HCT116 (cell line): ENCODE results near the gene PGD.

ENCODE experiments used
- CBX3 ChIP-seq: IDR thresholded peaks from 2 replicates; pipeline ENCODE4 v1.6.1; 2012; ENCODE audit warnings: low read depth
- CTCF ChIP-seq, 3 experiments: fragments of 200-600 bp in 1 of 3; sonication (generic) in 1 of 3; IDR thresholded peaks in 2 of 3; conservative IDR thresholded peaks in 1 of 3; 2 replicates each; pipeline ENCODE4 v1.5.1; 2012 to 2017; ENCODE audit warnings: low read depth in 2 of 3, low read length in 2 of 3, antibody characterized with exemption in 1 of 3, borderline replicate concordance in 1 of 3, control low read depth in 1 of 3, mild to moderate bottlenecking in 1 of 3, mixed read lengths in 1 of 3, mixed run types in 1 of 3, moderate library complexity in 1 of 3; ENCODE audit not compliant: insufficient read depth in 1 of 3
- EZH2 ChIP-seq: fragments of 200-600 bp; sonication (generic); IDR thresholded peaks from 2 replicates; pipeline ENCODE4 v1.6.1; 2017; ENCODE audit warnings: antibody characterized with exemption, mixed run types
- EZH2phosphoT487 ChIP-seq: fragments of 200-600 bp; IDR thresholded peaks from 2 replicates; pipeline ENCODE4 v1.6.1; 2018; ENCODE audit warnings: antibody characterized with exemption, borderline replicate concordance
- JUND ChIP-seq: IDR thresholded peaks from 2 replicates; pipeline ENCODE4 v1.6.1; 2012
- MAX ChIP-seq: IDR thresholded peaks from 2 replicates; pipeline ENCODE4 v1.6.1; 2012
- POLR2A ChIP-seq: IDR thresholded peaks from 2 replicates; pipeline ENCODE4 v1.7.0; 2011; ENCODE audit warnings: borderline replicate concordance; ENCODE audit not compliant: insufficient read depth, insufficient read length; ENCODE audit errors: extremely low read depth
- POLR2AphosphoS5 ChIP-seq: IDR thresholded peaks from 2 replicates; pipeline ENCODE4 v1.6.1; 2011; ENCODE audit warnings: mild to moderate bottlenecking, low read depth, low read length, moderate library complexity
- RAD21 ChIP-seq: IDR thresholded peaks from 2 replicates; pipeline ENCODE4 v1.6.1; 2012; ENCODE audit warnings: low read depth, mild to moderate bottlenecking
- SIN3A ChIP-seq: IDR thresholded peaks from 2 replicates; pipeline ENCODE4 v1.6.1; 2012; ENCODE audit warnings: low read depth
- SRF ChIP-seq: IDR thresholded peaks from 2 replicates; pipeline ENCODE4 v1.6.1; 2012; ENCODE audit warnings: low read depth
- ZNF274 ChIP-seq: fragments of 200-500 bp; sonication (Bioruptor generic); IDR thresholded peaks from 2 replicates; pipeline ENCODE4 v1.6.1; 2014; ENCODE audit warnings: mild to moderate bottlenecking, low read depth, low read length, inconsistent platforms
- TF ChIP-seq, protein P1 (sequence below): IDR thresholded peaks from 2 replicates; pipeline ENCODE4 v1.6.1; 2011; ENCODE audit warnings: mild to moderate bottlenecking, low read length, moderate library complexity; ENCODE audit not compliant: insufficient replicate concordance; ENCODE audit errors: extremely low read depth

DNA sequence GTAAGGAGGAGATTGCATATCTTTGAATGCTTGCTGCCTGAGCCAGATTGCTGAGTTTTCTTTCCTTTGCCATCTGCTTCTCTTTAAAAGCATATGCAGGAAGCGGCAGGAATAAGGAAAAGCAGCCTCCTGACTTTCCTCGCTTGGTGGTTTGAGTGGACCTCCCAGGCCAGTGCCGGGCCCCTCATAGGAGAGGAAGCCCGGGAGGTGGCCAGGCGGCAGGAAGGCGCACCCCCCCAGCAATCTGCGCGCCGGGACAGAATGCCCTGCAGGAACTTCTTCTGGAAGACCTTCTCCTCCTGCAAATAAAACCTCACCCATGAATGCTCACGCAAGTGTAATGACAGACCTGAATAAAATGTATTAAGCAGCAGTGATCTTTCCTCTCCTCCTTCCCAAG is 52.4 kb downstream of the PGD start:
- TF ChIP-seq CTCF (IDR thresholded peaks at IDR 0.05 in 2 of 3, conservative IDR thresholded peaks at IDR 0.05 in 1 of 3; ENCODE audit: borderline replicate concordance in 1 of 3, insufficient read depth in 1 of 3, low read depth in 2 of 3, low read length in 2 of 3) (no peak), POLR2AphosphoS5 (no peak), EZH2phosphoT487 (no peak), CBX3 (no peak), MAX (no peak), ZNF274 (no peak), JUND (no peak), EZH2 (no peak), SRF (no peak), POLR2A (no peak), SIN3A (no peak), RAD21 (no peak)
- TF ChIP-seq, protein P1, sequence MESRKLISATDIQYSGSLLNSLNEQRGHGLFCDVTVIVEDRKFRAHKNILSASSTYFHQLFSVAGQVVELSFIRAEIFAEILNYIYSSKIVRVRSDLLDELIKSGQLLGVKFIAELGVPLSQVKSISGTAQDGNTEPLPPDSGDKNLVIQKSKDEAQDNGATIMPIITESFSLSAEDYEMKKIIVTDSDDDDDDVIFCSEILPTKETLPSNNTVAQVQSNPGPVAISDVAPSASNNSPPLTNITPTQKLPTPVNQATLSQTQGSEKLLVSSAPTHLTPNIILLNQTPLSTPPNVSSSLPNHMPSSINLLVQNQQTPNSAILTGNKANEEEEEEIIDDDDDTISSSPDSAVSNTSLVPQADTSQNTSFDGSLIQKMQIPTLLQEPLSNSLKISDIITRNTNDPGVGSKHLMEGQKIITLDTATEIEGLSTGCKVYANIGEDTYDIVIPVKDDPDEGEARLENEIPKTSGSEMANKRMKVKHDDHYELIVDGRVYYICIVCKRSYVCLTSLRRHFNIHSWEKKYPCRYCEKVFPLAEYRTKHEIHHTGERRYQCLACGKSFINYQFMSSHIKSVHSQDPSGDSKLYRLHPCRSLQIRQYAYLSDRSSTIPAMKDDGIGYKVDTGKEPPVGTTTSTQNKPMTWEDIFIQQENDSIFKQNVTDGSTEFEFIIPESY = no peak
